ENCODE data around the gene LPIN3. TPM values are rescaled to one million over a fixed set of nuclear protein-coding genes. Genes with fewer than 3 reads are reported as not detected.

The LPIN3 gene, protein sequence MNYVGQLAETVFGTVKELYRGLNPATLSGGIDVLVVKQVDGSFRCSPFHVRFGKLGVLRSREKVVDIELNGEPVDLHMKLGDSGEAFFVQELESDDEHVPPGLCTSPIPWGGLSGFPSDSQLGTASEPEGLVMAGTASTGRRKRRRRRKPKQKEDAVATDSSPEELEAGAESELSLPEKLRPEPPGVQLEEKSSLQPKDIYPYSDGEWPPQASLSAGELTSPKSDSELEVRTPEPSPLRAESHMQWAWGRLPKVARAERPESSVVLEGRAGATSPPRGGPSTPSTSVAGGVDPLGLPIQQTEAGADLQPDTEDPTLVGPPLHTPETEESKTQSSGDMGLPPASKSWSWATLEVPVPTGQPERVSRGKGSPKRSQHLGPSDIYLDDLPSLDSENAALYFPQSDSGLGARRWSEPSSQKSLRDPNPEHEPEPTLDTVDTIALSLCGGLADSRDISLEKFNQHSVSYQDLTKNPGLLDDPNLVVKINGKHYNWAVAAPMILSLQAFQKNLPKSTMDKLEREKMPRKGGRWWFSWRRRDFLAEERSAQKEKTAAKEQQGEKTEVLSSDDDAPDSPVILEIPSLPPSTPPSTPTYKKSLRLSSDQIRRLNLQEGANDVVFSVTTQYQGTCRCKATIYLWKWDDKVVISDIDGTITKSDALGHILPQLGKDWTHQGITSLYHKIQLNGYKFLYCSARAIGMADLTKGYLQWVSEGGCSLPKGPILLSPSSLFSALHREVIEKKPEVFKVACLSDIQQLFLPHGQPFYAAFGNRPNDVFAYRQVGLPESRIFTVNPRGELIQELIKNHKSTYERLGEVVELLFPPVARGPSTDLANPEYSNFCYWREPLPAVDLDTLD
- total RNA-seq (2022; extraction: Qiagen RNA extraction) = 12.0 to 16.3 TPM (median 12.9 TPM) in 5 replicates

DNA sequence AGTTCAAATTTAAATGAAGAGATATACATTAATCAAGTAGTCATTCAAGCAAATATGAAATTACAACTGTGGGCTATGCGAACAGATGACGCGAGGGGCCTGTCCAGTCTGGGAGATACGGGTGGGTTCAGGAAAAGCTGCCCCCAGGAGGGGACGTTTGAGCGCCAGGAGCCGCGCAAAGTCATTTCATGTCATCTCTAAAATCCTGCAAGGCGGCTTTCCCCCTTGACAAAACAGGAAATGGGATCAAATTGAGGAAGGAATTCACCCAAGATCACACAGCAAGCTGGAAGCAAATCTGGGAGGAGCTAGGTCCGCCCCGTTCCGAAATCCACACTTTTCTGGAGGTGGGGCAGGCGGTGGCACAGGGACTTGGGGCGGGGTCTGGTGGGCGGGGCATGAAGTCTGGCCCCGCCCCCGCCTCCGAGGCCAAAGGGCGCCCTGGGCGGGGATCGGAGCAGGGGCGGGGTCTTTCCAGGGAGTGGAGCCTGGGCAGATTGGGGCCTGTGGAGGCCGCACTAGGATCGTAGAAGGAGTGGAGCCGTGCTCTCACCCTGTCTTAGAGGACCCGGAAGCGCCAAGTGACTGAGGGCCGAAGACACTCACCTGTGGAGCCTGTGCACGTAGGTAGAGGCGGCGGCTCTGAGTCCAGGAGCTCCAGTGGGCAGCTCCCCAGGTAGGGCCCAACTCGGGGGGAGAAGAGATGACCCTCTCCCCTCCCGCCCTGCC, at the start of gene LPIN3:
LPIN3 (plus strand) TSS at position 495 of the 729 bp plus-strand sequence. CDS start 4,983 bp downstream, outside the sequence.

DNA sequence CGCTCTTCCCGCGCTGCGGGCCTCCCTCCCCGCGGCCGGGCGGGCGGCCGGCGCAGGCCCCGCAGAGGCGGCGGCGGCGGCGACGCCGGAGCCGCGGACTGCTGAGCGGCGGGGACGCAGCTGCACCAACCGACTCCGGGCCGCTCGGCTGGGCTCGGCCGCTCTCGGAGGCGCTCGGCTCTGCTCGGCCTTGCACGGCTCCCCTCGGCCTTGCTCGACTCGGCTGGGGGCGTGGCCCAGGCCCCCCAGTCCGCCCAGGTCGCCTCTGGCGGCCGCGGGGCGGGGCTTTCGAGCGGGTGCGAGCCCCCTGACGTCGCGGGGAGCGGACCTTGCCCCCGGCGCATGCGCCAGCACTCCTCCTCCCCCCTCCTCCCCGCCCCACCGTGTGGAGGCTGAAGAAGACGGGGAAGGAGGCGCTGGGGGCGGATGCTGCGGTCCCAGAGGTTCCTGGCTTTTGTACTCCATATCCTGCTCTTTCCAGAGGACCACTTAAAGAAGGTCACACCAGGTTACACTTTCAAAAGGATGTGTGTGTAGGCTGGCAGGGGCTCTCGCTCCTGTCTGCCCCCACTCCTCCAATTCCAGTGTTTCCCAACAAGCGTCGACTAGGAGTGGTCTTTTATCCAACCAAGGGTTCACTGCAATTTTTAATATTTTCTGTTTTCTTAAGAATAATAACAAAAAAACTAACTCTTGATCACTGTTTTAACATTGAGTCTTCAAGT, 22.9 kb upstream of the LPIN3 start, which contains the start of gene ZHX3:
ZHX3 (minus strand) TSS at position 186 of the 725 bp plus-strand sequence. CDS start 112,815 bp downstream, outside the sequence.

DNA sequence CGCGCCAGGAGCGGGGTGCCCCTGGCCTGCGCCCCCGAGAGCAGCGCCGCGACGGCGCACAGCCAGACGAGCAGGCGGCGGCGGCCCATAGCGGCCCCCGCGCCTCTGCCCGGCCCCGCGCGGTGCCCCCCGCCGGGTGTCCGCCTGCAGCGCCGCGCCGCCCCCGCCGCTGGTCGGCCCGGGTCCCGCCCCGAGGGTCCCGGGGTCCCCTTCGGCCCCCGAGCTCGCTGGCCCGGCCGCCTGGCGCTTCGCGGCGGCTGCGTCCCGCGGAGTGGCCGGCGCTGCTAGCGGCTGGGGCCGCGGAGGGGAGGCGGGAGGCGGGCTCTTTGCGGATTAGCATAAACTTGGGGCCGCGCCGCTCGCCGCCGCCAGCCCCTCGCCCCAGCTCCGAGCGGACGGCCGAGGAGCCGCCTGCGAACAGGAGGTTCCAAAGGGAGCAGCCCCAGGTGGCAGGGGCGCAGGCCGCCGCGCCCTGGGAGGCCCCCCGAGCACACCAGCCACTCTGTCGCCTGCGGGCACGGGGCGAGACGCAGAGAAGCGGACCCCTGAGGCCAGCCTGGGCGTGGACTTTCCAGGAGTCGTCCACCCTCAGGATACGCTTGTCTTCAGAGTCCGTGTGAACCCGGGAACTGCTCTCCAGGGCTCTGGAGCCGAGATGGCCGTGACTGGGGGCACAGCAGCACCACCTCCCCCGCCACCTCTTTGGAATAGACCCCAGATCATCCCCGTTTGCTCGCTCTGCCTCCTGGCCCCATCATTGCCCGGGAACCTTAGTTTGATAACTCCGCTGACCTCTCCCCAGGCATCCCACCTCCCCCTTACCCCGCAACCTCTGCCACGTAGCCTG, 26.1 kb downstream of the LPIN3 start, which contains the start of gene EMILIN3:
EMILIN3 (minus strand) TSS at position 273 of the 847 bp plus-strand sequence; CDS start at position 89, 184 bp downstream.

Other genes starting within 250 kb of the LPIN3 start
- 34.0 to 60.6 TPM (median 41.0 TPM) in 5 replicates for gene PLCG1, start 203.3 kb upstream of the LPIN3 start, total RNA-seq (2022; extraction: Qiagen RNA extraction)
- 4.5 to 7.7 TPM (median 6.8 TPM) in 5 replicates for gene ZHX3, start 23.1 kb upstream of the LPIN3 start, total RNA-seq (2022; extraction: Qiagen RNA extraction)
- gene EMILIN3, start 26.0 kb downstream of the LPIN3 start, total RNA-seq (2022; extraction: Qiagen RNA extraction) = 0.34 to 0.73 TPM (median 0.57 TPM) in 5 replicates

Data from A549 treated with AZD2906 at 1 μM for 4 hours (cell line).